SK-N-SH (cell line): Measurements from ENCODE around the gene RNF40. TPM values are rescaled to one million over a fixed set of nuclear protein-coding genes. Genes with fewer than 3 reads are reported as not detected.

Experiments
- CTCF ChIA-PET: fragments of 300-600, 350-600 bp; formaldehyde crosslinking; extraction: SDS; loops from one replicate; lab custom pipeline; 2021; lab: Yijun Ruan, JAX
- POLR2A ChIA-PET: fragments of 350-600 bp; sonication (Branson Sonifier 250); formaldehyde crosslinking; extraction: SDS; loops from one replicate; lab custom pipeline; 2020; ENCODE audit warnings: antibody characterized with exemption, inconsistent platforms; lab: Yijun Ruan, JAX
- DNase-seq: peaks from one replicate; pipeline ENCODE4 v3.0.0; 2012
- H2AFZ ChIP-seq: fragments of 200-600 bp; sonication (generic); 2 replicates; pipeline ENCODE4 v1.8.1; 2016; ENCODE audit warnings: antibody characterized with exemption, mild to moderate bottlenecking, low read depth
- H3F3A ChIP-seq: fragments of 200-600 bp; sonication (generic); replicated peaks from 2 replicates; pipeline ENCODE3; 2016; ENCODE audit warnings: antibody characterized with exemption, mild to moderate bottlenecking; ENCODE audit not compliant: insufficient read depth
- H3K27ac ChIP-seq, 2 experiments: fragments of 200-500 bp in 1 of 2; fragments of 200-600 bp in 1 of 2; sonication (Bioruptor generic) in 1 of 2; sonication (generic), shearing (Covaris generic) in 1 of 2; 2 replicates each; pipeline versions ENCODE4 v1.5.1 to v1.6.1; 2014 to 2016; ENCODE audit warnings: low read depth in 2 of 2, inconsistent platforms in 1 of 2, low read length in 1 of 2, mild to moderate bottlenecking in 1 of 2, mixed read lengths in 1 of 2
- H3K27me3 ChIP-seq: fragments of 200-600 bp; sonication (generic), shearing (Covaris generic); 2 replicates; pipeline ENCODE4 v1.6.1; 2016; ENCODE audit warnings: mixed run types; ENCODE audit not compliant: insufficient read depth
- H3K36me3 ChIP-seq, 2 experiments: fragments of 200-500 bp in 1 of 2; fragments of 200-600 bp in 1 of 2; sonication (Bioruptor generic) in 1 of 2; sonication (generic) in 1 of 2; replicated peaks in 1 of 2; 2 replicates each; pipeline versions ENCODE3 to v1.5.1; 2014 to 2016; ENCODE audit warnings: low read length in 1 of 2, mild to moderate bottlenecking in 1 of 2; ENCODE audit not compliant: insufficient read depth in 2 of 2, control insufficient read depth in 1 of 2
- H3K4me1 ChIP-seq, 2 experiments: fragments of 200-500 bp in 1 of 2; fragments of 200-600 bp in 1 of 2; sonication (Bioruptor generic) in 1 of 2; sonication (generic), shearing (Covaris generic) in 1 of 2; 2 replicates each; pipeline versions ENCODE4 v1.5.1 to v1.6.1; 2014 to 2016; ENCODE audit warnings: low read depth in 1 of 2, low read length in 1 of 2, mixed run types in 1 of 2; ENCODE audit not compliant: insufficient read depth in 2 of 2, control insufficient read depth in 1 of 2
- H3K4me2 ChIP-seq: fragments of 200-600 bp; sonication (generic), shearing (Covaris generic); 2 replicates; pipeline ENCODE4 v1.6.1; 2017; ENCODE audit warnings: mixed run types
- H3K4me3 ChIP-seq, 2 experiments: fragments of 200-500 bp in 1 of 2; fragments of 200-600 bp in 1 of 2; sonication (Bioruptor generic) in 1 of 2; sonication (generic), shearing (Covaris generic) in 1 of 2; 2 replicates each; pipeline versions ENCODE4 v1.5.1 to v1.8.1; 2014 to 2016; ENCODE audit warnings: low read depth in 2 of 2, inconsistent platforms in 1 of 2, low read length in 1 of 2, mild to moderate bottlenecking in 1 of 2, mixed read lengths in 1 of 2, moderate library complexity in 1 of 2
- H3K79me2 ChIP-seq: fragments of 200-600 bp; sonication (generic); 2 replicates; pipeline ENCODE4 v1.8.1; 2017; ENCODE audit warnings: mild to moderate bottlenecking; ENCODE audit not compliant: insufficient read depth
- H3K9ac ChIP-seq: fragments of 200-600 bp; sonication (generic); 2 replicates; pipeline ENCODE4 v1.6.1; 2017; ENCODE audit warnings: mixed run types
- H3K9me2 ChIP-seq: fragments of 200-600 bp; sonication (generic); 2 replicates; pipeline ENCODE4 v1.6.1; 2017; ENCODE audit warnings: mixed run types
- H3K9me3 ChIP-seq: fragments of 200-600 bp; sonication (generic); 2 replicates; pipeline ENCODE4 v1.6.1; 2017; ENCODE audit warnings: mixed run types, mild to moderate bottlenecking, moderate library complexity
- H4K20me1 ChIP-seq: fragments of 200-600 bp; sonication (generic); 2 replicates; pipeline ENCODE4 v1.6.1; 2017; ENCODE audit warnings: mild to moderate bottlenecking, mixed run types; ENCODE audit not compliant: insufficient read depth
- CHD2 ChIP-seq: fragments of 150-350 bp; IDR thresholded peaks from 2 replicates; pipeline ENCODE4 v1.6.1; 2018; ENCODE audit warnings: low read length; ENCODE audit not compliant: partially characterized antibody
- CTCF ChIP-seq: fragments of 200-600 bp; sonication (generic); IDR thresholded peaks from 2 replicates; pipeline ENCODE4 v1.6.1; 2017; ENCODE audit warnings: antibody characterized with exemption, mild to moderate bottlenecking, moderate library complexity
- ELF1 ChIP-seq: IDR thresholded peaks from 2 replicates; pipeline ENCODE4 v1.4.0; 2012
- EP300 ChIP-seq, 2 experiments: IDR thresholded peaks; 2 replicates each; pipeline versions ENCODE4 v1.4.0 to v1.6.1; 2012; ENCODE audit warnings: borderline replicate concordance in 1 of 2, low read depth in 1 of 2, low read length in 1 of 2
- EZH2phosphoT487 ChIP-seq: fragments of 200-600 bp; sonication (generic); IDR thresholded peaks from 2 replicates; pipeline ENCODE4 v1.6.1; 2017; ENCODE audit warnings: low read depth, mixed run types, mild to moderate bottlenecking, antibody characterized with exemption, moderate library complexity, borderline replicate concordance
- FOSL2 ChIP-seq: IDR thresholded peaks from 2 replicates; pipeline ENCODE4 v1.4.0; 2012; ENCODE audit warnings: low read depth, mild to moderate bottlenecking, moderate library complexity, borderline replicate concordance
- FOXM1 ChIP-seq: IDR thresholded peaks from 2 replicates; pipeline ENCODE4 v1.4.0; 2012; ENCODE audit warnings: low read depth, mild to moderate bottlenecking
- IRF3 ChIP-seq: fragments of 150-350 bp; IDR thresholded peaks from 2 replicates; pipeline ENCODE4 v1.6.1; 2016; ENCODE audit warnings: mild to moderate bottlenecking, low read depth, low read length
- JUND ChIP-seq: IDR thresholded peaks from 2 replicates; pipeline ENCODE4 v1.4.0; 2012
- MAX ChIP-seq: IDR thresholded peaks from 2 replicates; pipeline ENCODE4 v1.4.0; 2012; ENCODE audit warnings: low read depth
- MXI1 ChIP-seq: IDR thresholded peaks from 2 replicates; pipeline ENCODE4 v1.6.1; 2012; ENCODE audit warnings: mild to moderate bottlenecking, low read depth, low read length, improper control_type of control experiment
- NFIC ChIP-seq: IDR thresholded peaks from 2 replicates; pipeline ENCODE4 v1.4.0; 2012; ENCODE audit warnings: borderline replicate concordance
- NRF1 ChIP-seq: IDR thresholded peaks from 2 replicates; pipeline ENCODE4 v1.6.1; 2012; ENCODE audit warnings: low read depth, mild to moderate bottlenecking, low read length
- REST ChIP-seq: IDR thresholded peaks from 2 replicates; pipeline ENCODE4 v1.6.1; 2012; ENCODE audit warnings: mild to moderate bottlenecking, low read depth, low read length, moderate library complexity
- RXRA ChIP-seq: IDR thresholded peaks from 2 replicates; pipeline ENCODE4 v1.4.0; 2012; ENCODE audit warnings: low read depth, mild to moderate bottlenecking, borderline replicate concordance
- SMC3 ChIP-seq: IDR thresholded peaks from 2 replicates; pipeline ENCODE4 v1.6.1; 2012; ENCODE audit warnings: low read depth, low read length, improper control_type of control experiment
- TCF12 ChIP-seq: IDR thresholded peaks from 2 replicates; pipeline ENCODE4 v1.4.0; 2012
- TEAD4 ChIP-seq: IDR thresholded peaks from 2 replicates; pipeline ENCODE4 v1.4.0; 2012; ENCODE audit warnings: mild to moderate bottlenecking, borderline replicate concordance; ENCODE audit not compliant: insufficient read depth
- USF2 ChIP-seq: fragments of 150-350 bp; IDR thresholded peaks from 2 replicates; pipeline ENCODE4 v1.6.1; 2017; ENCODE audit warnings: antibody characterized with exemption, low read length, low read depth, borderline replicate concordance
- YY1 ChIP-seq: IDR thresholded peaks from 2 replicates; pipeline ENCODE4 v1.4.0; 2012; ENCODE audit warnings: low read depth, mild to moderate bottlenecking
- ZBTB33 ChIP-seq: IDR thresholded peaks from 2 replicates; pipeline ENCODE4 v1.4.0; 2012; ENCODE audit warnings: low read depth, borderline replicate concordance
- WGBS: methylation state at CpG from one replicate; pipeline ENCODE4 v1.1.6; 2017; ENCODE audit warnings: low lambda C conversion rate; 5-methylcytosine and 5-hydroxymethylcytosine counted together
- polyA plus RNA-seq, 3 experiments: library from polyadenylated mRNA; depleted of rRNA; stranded (reverse); fragments of >200 nt; gene quantifications; 2 replicates each; pipeline ENCODE4 v1.2.3, GENCODE V29; 2012

The RNF40 gene
- polyA plus RNA-seq, 1 of the 3 experiments (the other 2 are of a cell fraction), result 49.8 TPM

- POLR2A ChIA-PET, result interaction anchor here (0.5 to 2.1 kb wide), 15 partner anchors 9 to 128 kb away, joined by 3 to 10 read pairs (median 4); partner anchors contain the start of genes FBRS and SRCAP
Observed at GRCh38 chr16:30747331-30747730, 14.8 kb upstream of the RNF40 start.

More at GRCh38 chr16:30747331-30747730, 14.8 kb upstream of the RNF40 start:
- Histone ChIP-seq H3K4me3 (peak overlapping the region in 1 of 2 experiments; percentile 74; a peak in 2 of 4 replicates), H3K79me2 (peaks cover 21% of the 10 kb centered on the region)
- TF ChIP-seq SMC3, result no peak
- no peak for TF ChIP-seq ELF1
- no peak for TF ChIP-seq MXI1
- TF ChIP-seq EZH2phosphoT487, result no peak
- TF ChIP-seq RXRA, result no peak
- 0 out of 2 replicates have a peak, but pooled peaks have one; percentile 19 for TF ChIP-seq FOSL2
- TF ChIP-seq IRF3, result no peak
- no peak for TF ChIP-seq YY1
- no peak for TF ChIP-seq CHD2
- TF ChIP-seq JUND, result 0 out of 2 replicates have a peak, but pooled peaks have one; percentile 9
- no peak for TF ChIP-seq EP300 (IDR thresholded peaks at IDR 0.05; ENCODE audit: borderline replicate concordance in 1 of 2, low read depth in 1 of 2, low read length in 1 of 2)
- no peak for TF ChIP-seq NRF1
- TF ChIP-seq REST, result no peak
- no peak for TF ChIP-seq USF2
- 0 out of 2 replicates have a peak, but pooled peaks have one; percentile 16 for TF ChIP-seq NFIC
- no peak for TF ChIP-seq TEAD4
- TF ChIP-seq FOXM1, result no peak
- no peak for TF ChIP-seq CTCF
- no peak for TF ChIP-seq TCF12
- no peak for TF ChIP-seq MAX
- no peak for TF ChIP-seq ZBTB33
- TF ChIP-seq, all 33 proteins: peak for 3
- WGBS, result 12% methylated on average over 3 of the region's 3 CpGs
- H3K4me2 ChIP-seq, result peak overlapping the region; percentile 82
- peak overlapping the region; percentile 78 for H2AFZ ChIP-seq
- peaks cover 19% of the 10 kb centered on the region for H3F3A ChIP-seq
- H4K20me1 ChIP-seq, result no peaks in the 10 kb centered on the region
- H3K27me3 ChIP-seq, result no peaks in the 10 kb centered on the region
- DNase-seq, result no peak
- H3K36me3 ChIP-seq, result peaks cover 9 to 26% of the 10 kb centered on the region in 2 experiments
- H3K4me1 ChIP-seq, result peaks cover 5 to 8% of the 10 kb centered on the region in 2 experiments; a peak in 2 of 4 replicates
- no peaks in the 10 kb centered on the region for H3K9me3 ChIP-seq
- CTCF ChIA-PET, result interaction anchor here (1.2 kb wide), 2 partner anchors 19 to 194 kb away, joined by 5 to 6 read pairs; no protein-coding TSS in a partner anchor
- peak overlapping the region; percentile 7 to 83 for H3K27ac ChIP-seq
- H3K9ac ChIP-seq, result peak overlapping the region; percentile 69
- no peaks in the 10 kb centered on the region for H3K9me2 ChIP-seq
